Loucy (cell line): ENCODE results near the gene MPZL3.

ENCODE experiments used
- EZH2phosphoT487 ChIP-seq: fragments of 200-600 bp; IDR thresholded peaks from 2 replicates; pipeline ENCODE4 v1.6.1; 2018; ENCODE audit warnings: antibody characterized with exemption, mild to moderate bottlenecking, moderate library complexity, borderline replicate concordance
- TF ChIP-seq, protein P1 (sequence below): fragments of 200-600 bp; sonication (generic); conservative IDR thresholded peaks from 2 replicates; pipeline ENCODE4 v1.5.1; 2014; ENCODE audit warnings: mild to moderate bottlenecking, antibody characterized with exemption, low read length

DNA sequence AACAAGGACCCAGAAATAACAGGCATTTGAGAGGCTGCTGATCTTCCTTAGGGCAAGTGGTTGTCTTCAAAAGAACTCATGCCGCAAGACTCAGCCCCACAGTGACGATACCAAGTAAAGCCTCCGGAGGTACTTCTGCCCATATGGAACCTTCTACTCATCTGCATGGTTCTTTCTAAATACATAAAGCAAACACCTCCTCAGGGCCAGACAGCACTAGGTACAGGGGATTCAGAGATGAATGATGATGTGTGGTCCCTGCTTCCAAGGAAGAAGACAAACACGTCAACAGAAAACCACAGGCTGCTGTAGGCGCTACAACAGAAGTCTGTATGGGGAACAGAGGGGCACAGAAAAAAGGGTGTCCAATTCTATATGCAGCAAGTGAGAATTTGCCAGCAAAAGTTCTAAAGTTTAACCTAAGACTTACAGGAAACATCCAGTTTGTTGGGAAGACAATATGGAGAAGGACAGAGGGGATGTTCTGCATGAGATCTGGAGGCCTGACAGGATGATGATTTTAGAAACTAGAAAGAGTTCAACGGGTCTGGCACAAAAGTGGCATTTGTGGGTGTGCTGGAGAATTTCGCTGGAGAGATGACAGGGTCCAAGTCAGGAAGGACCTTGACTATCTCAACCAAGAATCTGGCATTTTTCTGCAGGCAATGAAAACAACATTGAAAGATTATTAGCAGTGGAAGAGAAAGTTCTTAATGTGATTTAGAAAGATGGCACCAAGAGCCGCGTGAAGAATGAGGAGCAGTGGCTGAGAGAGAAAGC is 51.1 kb downstream of the MPZL3 start:
- TF ChIP-seq, protein P1, sequence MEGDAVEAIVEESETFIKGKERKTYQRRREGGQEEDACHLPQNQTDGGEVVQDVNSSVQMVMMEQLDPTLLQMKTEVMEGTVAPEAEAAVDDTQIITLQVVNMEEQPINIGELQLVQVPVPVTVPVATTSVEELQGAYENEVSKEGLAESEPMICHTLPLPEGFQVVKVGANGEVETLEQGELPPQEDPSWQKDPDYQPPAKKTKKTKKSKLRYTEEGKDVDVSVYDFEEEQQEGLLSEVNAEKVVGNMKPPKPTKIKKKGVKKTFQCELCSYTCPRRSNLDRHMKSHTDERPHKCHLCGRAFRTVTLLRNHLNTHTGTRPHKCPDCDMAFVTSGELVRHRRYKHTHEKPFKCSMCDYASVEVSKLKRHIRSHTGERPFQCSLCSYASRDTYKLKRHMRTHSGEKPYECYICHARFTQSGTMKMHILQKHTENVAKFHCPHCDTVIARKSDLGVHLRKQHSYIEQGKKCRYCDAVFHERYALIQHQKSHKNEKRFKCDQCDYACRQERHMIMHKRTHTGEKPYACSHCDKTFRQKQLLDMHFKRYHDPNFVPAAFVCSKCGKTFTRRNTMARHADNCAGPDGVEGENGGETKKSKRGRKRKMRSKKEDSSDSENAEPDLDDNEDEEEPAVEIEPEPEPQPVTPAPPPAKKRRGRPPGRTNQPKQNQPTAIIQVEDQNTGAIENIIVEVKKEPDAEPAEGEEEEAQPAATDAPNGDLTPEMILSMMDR = no peak
- TF ChIP-seq EZH2phosphoT487 = no peak
